Vagina (tissue), 2 donors: ENCODE data around the gene CCDC201.

ENCODE experiments used
- CTCF ChIP-seq, 3 experiments: fragments of 450-650 bp in 2 of 3; fragments of 200-600 bp in 1 of 3; sonication (generic) in 1 of 3; IDR thresholded peaks; one replicate each; pipeline ENCODE4 v1.5.1; 2017 to 2019; ENCODE audit warnings: antibody characterized with exemption in 3 of 3, mild to moderate bottlenecking in 2 of 3, moderate library complexity in 2 of 3
- POLR2A ChIP-seq, 2 donors: fragments of 450-650 bp; IDR thresholded peaks; one replicate each; pipeline ENCODE4 v1.6.1; 2017; ENCODE audit warnings: antibody characterized with exemption in 2 of 2, mild to moderate bottlenecking in 2 of 2, moderate library complexity in 2 of 2
- POLR2AphosphoS5 ChIP-seq, 2 donors: sonication (generic); formaldehyde crosslinking; IDR thresholded peaks; one replicate each; pipeline ENCODE4 v1.9.0; 2017; ENCODE audit warnings: antibody characterized with exemption in 2 of 2, mild to moderate bottlenecking in 2 of 2, low read depth in 1 of 2; ENCODE audit not compliant: insufficient read depth in 1 of 2

- TF ChIP-seq CTCF (IDR thresholded peaks at IDR 0.05): no peak
- TF ChIP-seq POLR2AphosphoS5 (IDR thresholded peaks at IDR 0.05; ENCODE audit: insufficient read depth in 1 of 2, low read depth in 1 of 2): no peak
- no peak for TF ChIP-seq POLR2A (IDR thresholded peaks at IDR 0.05)
These were observed at the start of gene CCDC201 for GRCh38 chr7:45873035-45873354.
